ENCODE results near the gene TRIM69.
"Not testable (repeated sequence)": the region's sequence is repeated elsewhere in the genome, so short reads cannot be mapped to it uniquely, and the experiment has no call there.

TRIM69 gene

DNA sequence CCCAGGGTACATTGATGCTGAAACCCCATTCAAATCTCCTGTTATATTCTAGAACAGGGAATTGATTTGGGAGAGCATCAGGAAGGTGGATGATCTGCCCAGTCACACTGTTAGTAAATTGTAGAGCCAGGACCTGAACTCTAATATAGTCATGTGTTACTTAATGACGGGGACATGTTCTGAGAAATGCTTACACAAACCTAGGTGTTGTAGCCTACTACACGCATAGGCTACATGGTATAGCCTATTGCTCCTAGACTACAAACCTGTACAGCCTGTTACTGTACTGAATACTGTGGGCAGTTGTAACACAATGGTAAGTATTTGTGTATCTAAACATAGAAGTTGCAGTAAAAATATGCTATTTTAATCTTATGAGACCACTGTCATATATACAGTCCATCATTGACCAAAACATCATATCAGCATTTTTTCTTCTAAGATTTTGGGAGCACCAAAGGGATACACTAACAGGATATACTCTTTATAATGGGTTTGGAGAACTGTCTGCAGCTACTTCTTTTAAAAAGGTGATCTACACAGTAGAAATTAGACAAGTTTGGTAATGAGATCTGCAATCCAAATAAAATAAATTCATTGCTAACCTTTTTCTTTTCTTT lies 19.2 kb upstream of the TRIM69 start:
- in situ Hi-C loops (cut with MboI; ENCODE audit: low sequenced_read_pairs, unreplicated experiment), result no loop called here
- DNase-seq (ENCODE audit: low spot score), result no peak
- TF ChIP-seq, protein P1, sequence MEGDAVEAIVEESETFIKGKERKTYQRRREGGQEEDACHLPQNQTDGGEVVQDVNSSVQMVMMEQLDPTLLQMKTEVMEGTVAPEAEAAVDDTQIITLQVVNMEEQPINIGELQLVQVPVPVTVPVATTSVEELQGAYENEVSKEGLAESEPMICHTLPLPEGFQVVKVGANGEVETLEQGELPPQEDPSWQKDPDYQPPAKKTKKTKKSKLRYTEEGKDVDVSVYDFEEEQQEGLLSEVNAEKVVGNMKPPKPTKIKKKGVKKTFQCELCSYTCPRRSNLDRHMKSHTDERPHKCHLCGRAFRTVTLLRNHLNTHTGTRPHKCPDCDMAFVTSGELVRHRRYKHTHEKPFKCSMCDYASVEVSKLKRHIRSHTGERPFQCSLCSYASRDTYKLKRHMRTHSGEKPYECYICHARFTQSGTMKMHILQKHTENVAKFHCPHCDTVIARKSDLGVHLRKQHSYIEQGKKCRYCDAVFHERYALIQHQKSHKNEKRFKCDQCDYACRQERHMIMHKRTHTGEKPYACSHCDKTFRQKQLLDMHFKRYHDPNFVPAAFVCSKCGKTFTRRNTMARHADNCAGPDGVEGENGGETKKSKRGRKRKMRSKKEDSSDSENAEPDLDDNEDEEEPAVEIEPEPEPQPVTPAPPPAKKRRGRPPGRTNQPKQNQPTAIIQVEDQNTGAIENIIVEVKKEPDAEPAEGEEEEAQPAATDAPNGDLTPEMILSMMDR (IDR thresholded peaks at IDR 0.05; ENCODE audit: borderline replicate concordance, control extremely low read depth, extremely low read depth, insufficient read depth, missing control alignments), result no peak

DNA sequence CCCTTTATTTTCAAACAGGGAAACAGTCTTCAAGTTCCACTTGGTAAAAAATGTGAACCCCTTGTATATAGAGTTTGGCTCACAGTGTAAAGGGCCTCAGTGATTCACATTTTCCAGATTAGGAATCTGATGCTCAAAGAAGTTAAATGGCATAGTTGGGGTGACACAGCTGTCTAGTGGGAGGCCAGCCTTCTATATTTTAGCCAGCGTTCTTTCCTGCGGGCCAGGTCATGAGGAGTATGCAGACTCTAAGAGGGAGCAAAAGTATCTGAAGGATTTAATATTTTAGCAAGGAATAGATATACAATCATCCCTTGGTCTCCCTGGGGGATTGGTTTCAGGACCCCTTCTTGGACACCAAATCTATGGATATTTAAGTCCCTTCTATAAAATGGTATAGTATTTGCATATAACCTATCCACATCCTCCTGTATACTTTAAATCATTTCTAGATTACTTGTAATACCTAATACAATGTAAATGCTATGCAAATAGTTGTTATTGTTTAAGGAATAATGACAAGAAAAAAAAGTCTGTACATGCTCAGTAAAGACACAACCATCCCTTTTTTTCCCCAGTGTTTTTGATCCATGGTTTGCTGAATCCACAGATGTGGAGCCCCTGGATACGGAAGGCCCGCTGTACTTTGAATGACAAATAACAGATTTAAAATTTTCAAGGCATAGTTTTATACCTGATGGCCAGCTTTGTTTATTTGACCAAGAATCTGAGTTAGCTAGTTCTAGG lies 18.0 kb upstream of the TRIM69 start:
- TF ChIP-seq, protein P1 (IDR thresholded peaks at IDR 0.05; ENCODE audit: borderline replicate concordance, control extremely low read depth, extremely low read depth, insufficient read depth, missing control alignments), result no peak
- in situ Hi-C loops (cut with MboI; ENCODE audit: low sequenced_read_pairs, unreplicated experiment), result no loop called here
- no peak for DNase-seq (ENCODE audit: low spot score)

DNA sequence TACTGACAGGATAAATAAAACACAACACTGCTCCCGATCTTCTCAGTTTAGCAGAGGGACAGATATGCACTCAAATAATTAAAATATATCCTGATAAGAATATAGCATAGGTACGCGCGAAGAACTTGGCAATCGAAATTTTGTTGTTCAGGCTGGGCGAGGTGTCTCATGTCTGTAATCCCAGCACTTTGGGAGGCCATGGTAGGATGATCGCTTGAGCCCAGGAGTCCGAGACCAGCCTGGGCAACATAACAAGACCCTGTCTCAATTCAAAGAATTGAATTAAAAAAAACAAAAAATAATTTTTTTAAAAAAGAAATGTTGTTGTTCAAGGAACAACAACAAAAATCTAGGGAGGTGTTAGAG lies 17.4 kb upstream of the TRIM69 start:
- TF ChIP-seq, protein P1 (IDR thresholded peaks at IDR 0.05; ENCODE audit: borderline replicate concordance, control extremely low read depth, extremely low read depth, insufficient read depth, missing control alignments), result no peak
- in situ Hi-C loops (cut with MboI; ENCODE audit: low sequenced_read_pairs, unreplicated experiment), result no loop called here
- no peak for DNase-seq (ENCODE audit: low spot score)

DNA sequence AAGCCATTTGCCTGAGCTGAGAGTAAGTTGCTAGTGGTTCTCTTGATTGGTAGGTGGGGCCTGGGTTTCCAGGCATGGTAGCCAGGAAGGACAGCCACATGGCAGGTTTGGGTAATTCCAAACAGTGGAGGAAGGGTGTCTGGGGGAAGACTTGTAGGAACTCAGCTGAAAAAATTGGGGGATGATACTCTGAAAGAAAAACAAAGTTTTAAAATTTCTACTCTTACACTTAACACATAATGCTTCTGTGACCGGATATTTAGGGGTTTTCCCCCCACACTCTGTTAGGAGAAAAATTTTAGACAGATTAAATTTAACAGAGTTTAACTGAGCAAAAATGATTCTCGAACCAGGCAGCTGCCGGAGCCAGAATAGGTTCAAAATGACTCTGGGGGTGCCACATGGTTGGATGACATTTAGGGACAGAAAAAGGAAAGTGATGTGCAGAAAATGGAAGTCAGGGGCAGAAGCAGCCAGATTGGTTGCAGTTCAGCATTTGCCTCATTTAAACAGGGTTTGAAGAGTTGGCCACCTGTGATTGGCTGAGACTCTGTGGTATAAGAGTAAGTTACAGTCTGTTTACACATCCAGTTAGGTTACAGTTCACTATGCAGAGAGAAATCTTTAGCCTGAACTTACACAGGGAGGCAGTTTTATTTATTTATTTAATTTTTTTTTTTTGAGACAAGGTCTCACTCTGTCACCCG lies 16.9 kb upstream of the TRIM69 start:
- in situ Hi-C loops (cut with MboI; ENCODE audit: low sequenced_read_pairs, unreplicated experiment), result no loop called here
- TF ChIP-seq, protein P1 (IDR thresholded peaks at IDR 0.05; ENCODE audit: borderline replicate concordance, control extremely low read depth, extremely low read depth, insufficient read depth, missing control alignments), result no peak
- DNase-seq (ENCODE audit: low spot score), result peak; percentile 35

DNA sequence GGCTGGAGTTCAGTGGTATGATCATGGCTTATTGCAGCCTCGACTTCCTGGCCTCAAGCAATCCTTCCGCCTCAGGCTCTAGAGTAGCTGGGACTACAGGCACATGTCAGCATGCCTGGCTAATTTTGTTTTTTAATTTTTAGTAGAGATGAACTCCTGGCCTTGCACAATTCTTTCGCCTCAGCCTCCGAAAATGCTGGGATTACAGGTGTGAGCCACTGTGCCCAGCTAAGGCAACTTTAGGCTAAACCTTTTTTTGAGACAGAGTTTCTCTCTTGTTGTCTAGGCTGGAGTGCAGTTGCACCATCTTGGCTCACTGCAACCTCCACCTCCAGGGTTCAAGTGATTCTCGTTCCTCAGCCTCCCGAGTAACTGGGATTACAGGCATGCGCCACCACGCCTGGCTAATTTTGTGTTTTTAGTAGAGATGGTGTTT lies 16.3 kb upstream of the TRIM69 start:
- DNase-seq (ENCODE audit: low spot score); in situ Hi-C loops (cut with MboI; ENCODE audit: low sequenced_read_pairs, unreplicated experiment): not testable (repeated sequence)

DNA sequence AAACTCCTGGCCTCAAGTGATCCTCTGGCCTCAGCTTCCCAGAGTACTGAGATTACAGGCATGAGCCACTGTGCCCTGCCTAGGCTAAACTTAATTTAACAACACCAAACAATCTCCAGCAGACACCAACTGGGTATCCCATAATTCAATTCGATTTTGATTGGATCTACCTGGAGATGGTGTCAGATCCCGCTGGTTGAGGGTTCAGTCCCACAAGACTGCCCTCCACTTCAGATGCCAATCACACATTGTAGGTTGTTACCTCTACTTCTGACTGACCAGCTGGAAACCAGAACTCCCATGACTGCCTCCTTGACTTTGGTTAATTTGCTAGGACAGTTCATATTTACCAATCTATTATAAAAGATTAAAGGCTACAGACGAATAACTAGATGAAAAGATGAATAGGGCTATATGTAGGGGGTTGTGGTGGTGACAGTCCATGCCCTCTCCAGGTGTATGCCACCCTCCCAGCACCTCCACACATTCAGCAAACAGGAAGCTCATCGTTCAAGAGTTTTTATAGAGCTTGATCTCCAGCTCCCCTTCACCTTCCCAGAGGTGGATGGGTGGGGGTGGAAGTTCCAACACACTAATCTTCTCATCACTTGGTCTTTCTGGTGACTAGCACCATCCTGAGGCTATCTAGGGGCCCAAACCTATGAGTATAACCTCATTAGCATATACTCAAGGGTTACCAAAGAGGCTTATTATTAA lies 15.7 kb upstream of the TRIM69 start:
- no peak for DNase-seq (ENCODE audit: low spot score)
- in situ Hi-C loops (cut with MboI; ENCODE audit: low sequenced_read_pairs, unreplicated experiment), result no loop called here
- TF ChIP-seq, protein P1 (IDR thresholded peaks at IDR 0.05; ENCODE audit: borderline replicate concordance, control extremely low read depth, extremely low read depth, insufficient read depth, missing control alignments), result no peak

Measured in GM13976 (cell line).